Gastrocnemius medialis (tissue), 4 donors: ENCODE measurements around the gene SLC22A2.

Experiments
- CTCF ChIP-seq, 5 experiments: fragments of 450-650 bp in 3 of 5; fragments of 200-600 bp in 2 of 5; sonication (generic) in 2 of 5; IDR thresholded peaks in 4 of 5; conservative IDR thresholded peaks in 1 of 5; 1 replicate in 4 of 5; 2 replicates in 1 of 5; pipeline ENCODE4 v1.5.1; 2016 to 2019; ENCODE audit warnings: antibody characterized with exemption in 5 of 5, mild to moderate bottlenecking in 3 of 5, moderate library complexity in 3 of 5
- POLR2A ChIP-seq, 2 donors: fragments of 450-650 bp; IDR thresholded peaks; one replicate each; pipeline ENCODE4 v1.6.1; 2017; ENCODE audit warnings: antibody characterized with exemption in 2 of 2, mild to moderate bottlenecking in 2 of 2, moderate library complexity in 2 of 2

GRCh38 chr6:160238761-160239751, 19.6 kb downstream of the SLC22A2 start:
- TF ChIP-seq CTCF (IDR thresholded peaks at IDR 0.05 in 4 of 5, conservative IDR thresholded peaks at IDR 0.05 in 1 of 5), result no peak
- no peak for TF ChIP-seq POLR2A (IDR thresholded peaks at IDR 0.05)
